HFF-Myc (cell line): ENCODE results near the gene IL4R.

Experiments
- DNase-seq: peaks from one replicate; pipeline ENCODE4 v3.0.0-alpha.2; 2011; ENCODE audit warnings: low read depth; ENCODE audit errors: extremely low read depth
- H3K4me3 ChIP-seq: replicated peaks from 2 replicates; pipeline ENCODE4 v1.5.1; 2011; ENCODE audit warnings: low read depth, mild to moderate bottlenecking, control low read depth, low read length
- TF ChIP-seq, protein P1 (sequence below): IDR thresholded peaks from 2 replicates; pipeline ENCODE4 v1.5.1; 2012; ENCODE audit warnings: mild to moderate bottlenecking, low read depth, low read length, control low read depth; ENCODE audit errors: missing control alignments

The IL4R gene

DNA sequence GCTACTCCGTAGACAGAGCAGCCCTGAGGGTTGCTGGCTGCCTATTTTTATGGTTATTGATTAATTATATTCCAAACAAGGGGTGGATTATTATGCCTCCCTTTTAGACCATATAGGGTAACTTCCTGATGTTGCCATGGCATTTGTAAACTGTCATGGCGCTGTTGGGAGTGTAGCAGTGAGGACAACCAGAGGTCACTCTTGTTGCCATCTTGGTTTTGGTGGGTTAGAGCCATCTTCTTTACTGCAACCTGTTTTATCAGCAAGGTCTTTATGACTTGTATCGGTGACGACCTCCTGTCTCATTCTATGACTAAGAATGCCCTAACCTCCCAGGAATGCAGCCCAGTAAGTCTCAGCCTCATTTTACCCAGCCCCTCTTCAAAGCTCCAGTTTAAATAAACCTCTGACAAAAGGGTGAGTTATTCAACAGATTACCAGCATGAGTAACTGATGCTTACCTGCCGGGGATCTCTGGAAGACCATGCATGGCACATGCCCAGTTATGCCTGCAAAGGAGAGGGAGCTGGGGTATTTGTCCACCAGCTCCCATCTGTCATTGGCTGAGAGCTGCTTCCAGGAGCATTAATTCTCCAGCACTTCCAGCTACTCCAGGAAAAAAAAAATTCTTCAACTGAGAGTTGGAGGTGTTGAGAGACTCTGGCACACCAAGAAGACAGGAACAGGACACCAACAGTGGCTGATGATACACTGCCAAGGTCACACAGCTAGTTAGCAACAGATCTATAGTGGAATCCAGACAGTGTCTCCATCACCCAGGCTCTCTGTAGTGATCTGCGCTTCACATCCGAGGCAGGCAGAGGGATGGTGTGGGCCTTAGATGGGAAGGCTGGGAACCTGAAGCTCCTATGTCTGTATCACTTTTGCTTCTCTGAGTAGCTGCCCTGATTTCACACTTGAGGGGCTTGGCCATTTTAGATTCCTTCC is 51.6 kb downstream of the IL4R start:
- DNase-seq = no peak
- H3K4me3 ChIP-seq = no peak overlapping the region

DNA sequence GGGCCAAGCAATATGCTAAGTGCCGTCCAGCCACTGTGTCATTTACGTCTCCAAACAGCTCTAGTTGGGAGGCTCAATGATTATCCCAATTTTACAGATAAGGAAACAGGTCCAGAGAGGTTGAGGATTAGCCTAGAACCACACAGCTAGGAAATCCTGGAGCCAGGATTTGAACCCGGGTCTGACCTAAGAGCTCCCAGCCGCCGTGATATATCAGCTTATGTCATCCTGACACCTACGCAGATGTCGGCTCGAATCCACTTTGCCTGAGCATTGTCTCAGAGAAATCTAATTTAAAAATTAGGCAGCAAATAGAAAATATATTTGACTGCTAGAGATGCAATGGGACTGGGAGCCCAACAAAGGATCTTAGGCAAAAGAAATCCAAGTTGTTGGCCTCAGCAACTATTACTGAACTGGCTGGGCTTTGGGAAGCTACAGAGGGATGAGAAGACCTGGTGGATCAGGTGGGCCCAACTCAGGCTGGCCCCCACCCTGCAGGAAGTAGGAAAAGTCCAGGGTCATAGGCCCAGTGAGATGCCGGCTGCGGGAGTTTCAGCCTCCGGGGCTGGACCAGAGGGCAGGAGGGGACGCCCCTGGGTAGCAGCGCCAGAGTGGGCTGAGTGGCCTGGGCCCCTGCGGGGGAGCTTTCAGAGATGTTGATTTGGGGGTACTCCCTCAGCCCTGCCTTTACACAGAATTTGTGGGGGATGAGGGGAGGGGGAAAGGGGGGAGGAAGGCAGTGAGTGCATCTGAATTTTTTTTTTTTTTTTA is 53.1 kb downstream of the IL4R start:
- DNase-seq = no peak
- no peak overlapping the region for H3K4me3 ChIP-seq
- TF ChIP-seq, protein P1, sequence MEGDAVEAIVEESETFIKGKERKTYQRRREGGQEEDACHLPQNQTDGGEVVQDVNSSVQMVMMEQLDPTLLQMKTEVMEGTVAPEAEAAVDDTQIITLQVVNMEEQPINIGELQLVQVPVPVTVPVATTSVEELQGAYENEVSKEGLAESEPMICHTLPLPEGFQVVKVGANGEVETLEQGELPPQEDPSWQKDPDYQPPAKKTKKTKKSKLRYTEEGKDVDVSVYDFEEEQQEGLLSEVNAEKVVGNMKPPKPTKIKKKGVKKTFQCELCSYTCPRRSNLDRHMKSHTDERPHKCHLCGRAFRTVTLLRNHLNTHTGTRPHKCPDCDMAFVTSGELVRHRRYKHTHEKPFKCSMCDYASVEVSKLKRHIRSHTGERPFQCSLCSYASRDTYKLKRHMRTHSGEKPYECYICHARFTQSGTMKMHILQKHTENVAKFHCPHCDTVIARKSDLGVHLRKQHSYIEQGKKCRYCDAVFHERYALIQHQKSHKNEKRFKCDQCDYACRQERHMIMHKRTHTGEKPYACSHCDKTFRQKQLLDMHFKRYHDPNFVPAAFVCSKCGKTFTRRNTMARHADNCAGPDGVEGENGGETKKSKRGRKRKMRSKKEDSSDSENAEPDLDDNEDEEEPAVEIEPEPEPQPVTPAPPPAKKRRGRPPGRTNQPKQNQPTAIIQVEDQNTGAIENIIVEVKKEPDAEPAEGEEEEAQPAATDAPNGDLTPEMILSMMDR = no peak

More for the DNA sequence above, 51.6 kb downstream of the IL4R start:
- TF ChIP-seq, protein P1 = no peak

DNA sequence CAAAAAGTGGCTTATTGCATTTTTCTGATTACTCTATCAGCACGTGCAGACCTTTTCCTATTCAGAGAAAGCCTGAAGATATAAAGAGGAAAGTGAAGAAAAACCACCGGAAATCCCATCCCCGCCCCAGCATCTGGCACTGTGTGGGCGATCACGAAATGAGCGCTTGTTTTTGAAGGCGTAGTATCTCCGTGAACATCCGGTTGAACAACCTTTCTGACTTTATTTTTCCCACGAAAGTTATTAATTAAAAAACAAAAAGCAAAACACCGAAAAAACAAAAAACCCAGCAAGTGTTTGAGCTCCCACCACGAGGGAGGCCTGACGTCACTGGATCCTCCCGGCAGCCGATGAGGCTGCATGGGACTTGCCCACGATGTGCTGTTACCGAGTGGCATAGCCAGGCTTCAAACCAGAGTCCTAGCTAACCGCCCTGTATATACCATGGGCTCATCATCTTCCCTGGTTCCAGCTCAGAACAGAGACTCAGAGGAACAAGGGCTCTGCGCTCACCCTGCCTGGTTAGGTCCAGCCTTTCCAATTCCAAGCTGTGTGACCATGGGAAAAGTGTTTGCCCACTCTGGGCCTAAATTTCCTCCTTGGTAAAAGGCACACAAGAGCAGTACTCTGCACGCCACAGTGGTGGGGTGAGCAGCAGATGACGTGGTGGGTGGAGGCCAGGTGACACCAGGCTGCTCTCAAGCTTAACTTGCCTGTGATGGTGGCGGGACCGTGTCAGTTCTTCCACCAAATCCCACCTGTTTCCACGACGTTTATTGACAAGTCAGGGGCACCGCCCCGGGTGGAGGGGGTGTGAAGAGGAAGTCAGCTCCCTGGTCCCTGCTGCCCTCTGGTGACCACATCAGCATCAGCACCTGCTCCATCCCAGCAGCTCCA is 53.9 kb downstream of the IL4R start:
- H3K4me3 ChIP-seq = 0 out of 2 replicates have a peak overlapping the region, but pooled peaks have one; percentile 2
- DNase-seq = peak; percentile 58
- TF ChIP-seq, protein P1 = peak; percentile 74

DNA sequence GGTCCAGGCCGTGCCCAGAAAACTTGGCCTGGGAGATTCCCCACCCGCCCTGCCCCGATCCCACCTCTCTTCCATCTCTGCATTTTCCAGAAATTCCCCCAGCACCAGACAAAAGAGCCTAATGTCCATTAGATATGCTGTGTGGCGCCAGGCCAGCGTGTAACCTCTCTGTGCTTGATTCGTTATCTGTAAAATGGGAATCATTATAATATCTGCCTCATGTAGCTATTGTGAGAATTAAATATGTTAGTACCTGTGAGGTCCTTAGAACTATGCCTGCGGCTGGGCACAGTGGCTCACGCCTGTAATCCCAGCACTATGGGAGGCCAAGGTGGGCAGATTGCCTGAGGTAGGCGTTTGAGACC is 54.6 kb downstream of the IL4R start:
- H3K4me3 ChIP-seq = no peak overlapping the region
- TF ChIP-seq, protein P1 = no peak
- DNase-seq = no peak

DNA sequence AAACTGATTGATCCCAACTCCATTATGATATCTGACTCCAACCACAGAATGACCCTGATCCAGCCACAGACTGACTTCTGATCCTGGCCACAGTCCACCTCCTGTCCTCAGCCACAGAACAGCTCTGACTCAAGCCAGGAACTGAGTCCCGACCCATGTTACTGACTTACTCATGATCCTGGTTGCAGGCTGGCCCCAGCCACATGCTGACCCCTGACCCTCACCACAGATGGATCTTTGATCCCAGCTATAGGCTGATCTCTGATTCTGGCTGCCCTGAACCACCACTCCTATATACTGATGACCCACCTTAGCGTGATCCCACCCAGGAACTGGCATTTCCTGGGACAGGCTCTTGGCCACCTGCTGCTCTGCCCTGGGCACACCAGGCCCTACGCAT is 56.0 kb downstream of the IL4R start:
- H3K4me3 ChIP-seq = no peak overlapping the region
- TF ChIP-seq, protein P1 = no peak
- no peak for DNase-seq

DNA sequence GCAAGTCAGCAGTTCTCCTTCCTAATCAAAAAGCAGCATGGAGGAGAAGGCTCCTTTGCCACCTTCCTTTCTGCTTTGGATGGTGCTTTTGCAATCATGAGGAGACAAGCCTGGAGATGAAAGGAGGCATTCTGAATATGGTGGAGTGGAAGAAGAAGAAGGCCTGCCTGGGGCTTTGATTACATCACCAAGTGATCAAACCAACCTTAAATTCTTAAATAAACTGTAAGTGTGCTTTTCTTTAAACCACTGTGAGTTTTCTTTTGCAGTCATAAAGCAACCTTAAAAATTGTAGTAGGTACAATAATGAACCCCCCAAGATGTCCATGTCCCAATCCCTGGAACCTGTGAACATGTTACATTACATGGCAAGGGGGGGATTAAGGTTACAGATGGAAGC is 56.5 kb downstream of the IL4R start:
- DNase-seq = no peak
- no peak overlapping the region for H3K4me3 ChIP-seq
- TF ChIP-seq, protein P1 = no peak
